NCI-H446 treated with DMSO at 0.1 percent for 48 hours (cell line): ENCODE measurements around the gene FANCC.

Experiments
- DNase-seq: peaks from one replicate; lab custom pipeline; 2025; lab: John Stamatoyannopoulos, UW

Gene FANCC

DNA sequence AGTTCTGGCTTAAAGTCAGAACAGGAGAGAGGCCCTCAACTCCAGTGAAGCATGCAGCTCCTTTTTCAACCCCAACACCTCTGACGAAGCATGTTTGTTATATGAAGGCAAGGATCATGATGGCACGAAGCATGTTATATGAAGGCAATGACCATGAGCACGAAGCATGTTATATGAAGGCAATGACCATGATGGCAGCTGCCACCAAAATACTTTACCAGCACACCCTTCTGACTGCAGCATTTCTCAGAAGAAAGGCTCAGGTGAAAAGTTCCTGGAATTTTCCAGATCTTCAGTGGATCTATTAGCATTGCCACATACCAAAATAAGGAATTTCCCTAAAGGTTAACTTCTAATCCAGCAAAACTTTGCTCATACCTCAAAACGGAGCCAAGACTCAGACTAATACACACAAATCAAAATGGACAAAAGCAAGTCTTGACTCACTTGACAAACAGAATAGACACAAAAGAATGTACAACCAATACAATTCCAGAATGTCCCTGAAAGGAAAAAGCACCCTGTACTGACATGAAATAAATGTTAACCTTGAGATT is 217.4 kb downstream of the FANCC start:
- no peak for DNase-seq

DNA sequence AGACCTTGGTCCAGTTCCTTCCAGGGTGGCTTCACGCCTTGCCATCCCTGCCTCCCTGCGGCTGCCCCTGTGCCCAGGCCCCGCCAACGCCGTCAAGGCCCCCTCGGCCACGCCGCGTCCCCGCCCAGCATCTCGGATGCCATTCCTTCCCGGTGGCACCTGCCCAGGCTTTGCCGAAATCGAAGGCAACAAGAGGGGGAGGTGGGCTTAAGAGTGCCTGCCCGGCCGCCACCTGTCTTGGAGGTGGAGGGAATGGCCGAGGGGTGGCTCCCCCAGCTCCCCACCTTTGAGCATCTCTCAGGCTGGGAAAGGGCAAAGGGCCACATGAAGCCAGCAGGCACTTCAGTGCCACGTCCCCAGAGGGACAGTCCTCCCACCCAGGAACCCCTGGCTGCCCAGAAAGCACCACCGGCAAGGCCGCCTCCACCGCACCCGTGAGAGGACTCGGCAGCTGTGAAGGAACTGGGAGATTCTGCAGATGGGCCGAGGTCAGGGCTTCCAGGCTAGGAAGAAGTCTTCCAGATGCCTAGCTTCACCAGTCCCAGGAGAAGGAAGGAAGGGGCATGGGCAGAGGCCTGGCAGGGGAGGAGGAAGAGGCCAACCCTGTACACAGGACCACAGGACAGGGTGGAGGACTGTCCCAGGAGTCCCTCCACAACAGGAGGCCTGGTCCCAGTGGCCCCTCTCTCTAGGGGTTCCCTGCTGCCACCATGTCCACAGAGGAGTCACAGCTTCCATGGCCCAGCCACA is 218.0 kb downstream of the FANCC start:
- DNase-seq = no peak

- DNase-seq = no peak
These were observed 219.1 kb downstream of the FANCC start for GRCh38 chr9:95098391-95098921.

DNA sequence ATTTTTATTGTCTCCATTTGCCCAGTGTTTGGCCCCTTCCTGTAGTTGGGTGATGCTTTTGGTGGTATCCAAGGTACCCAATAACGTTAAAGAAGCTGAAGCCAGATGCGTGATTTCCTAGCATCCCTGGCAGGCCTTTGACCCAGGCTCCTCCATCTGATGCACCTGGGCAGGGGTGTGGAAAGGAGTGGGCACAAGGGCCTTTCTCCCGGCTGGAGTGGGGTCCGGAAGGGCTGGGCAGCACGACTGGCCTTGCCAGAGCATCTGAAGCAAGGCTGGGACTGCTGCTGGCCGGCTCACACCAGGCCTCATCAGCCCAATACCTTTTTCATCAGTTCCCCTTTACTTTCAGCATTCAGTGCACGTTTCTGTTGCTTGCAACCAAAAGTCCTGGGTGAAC is 220.2 kb downstream of the FANCC start:
- DNase-seq = no peak

GRCh38 chr9:95096807-95097206 is 220.7 kb downstream of the FANCC start:
- no peak for DNase-seq

DNA sequence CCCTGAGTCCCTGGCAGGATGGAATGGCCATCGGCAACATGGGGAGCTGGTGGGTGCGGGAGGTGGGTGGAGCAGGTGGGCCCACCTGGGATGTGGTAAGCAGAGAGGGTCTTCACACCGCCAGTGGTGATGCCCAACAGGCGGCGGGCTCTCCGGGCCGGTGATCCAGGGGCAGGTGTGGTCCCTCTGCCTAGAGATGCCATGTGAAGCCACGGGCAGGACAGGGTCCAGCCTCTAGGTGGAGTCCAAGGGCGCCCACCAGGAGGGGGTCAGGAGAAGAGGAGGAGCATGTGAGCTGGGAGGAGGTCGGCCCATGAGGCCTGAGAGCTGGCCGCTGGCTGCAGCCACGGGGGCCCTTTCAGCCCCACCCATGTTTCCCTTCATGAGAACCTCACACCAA is 221.1 kb downstream of the FANCC start:
- no peak for DNase-seq

- no peak for DNase-seq
These were observed 221.7 kb downstream of the FANCC start for GRCh38 chr9:95095641-95096355.

GRCh38 chr9:95094002-95094401 is 223.5 kb downstream of the FANCC start:
- DNase-seq = no peak

DNA sequence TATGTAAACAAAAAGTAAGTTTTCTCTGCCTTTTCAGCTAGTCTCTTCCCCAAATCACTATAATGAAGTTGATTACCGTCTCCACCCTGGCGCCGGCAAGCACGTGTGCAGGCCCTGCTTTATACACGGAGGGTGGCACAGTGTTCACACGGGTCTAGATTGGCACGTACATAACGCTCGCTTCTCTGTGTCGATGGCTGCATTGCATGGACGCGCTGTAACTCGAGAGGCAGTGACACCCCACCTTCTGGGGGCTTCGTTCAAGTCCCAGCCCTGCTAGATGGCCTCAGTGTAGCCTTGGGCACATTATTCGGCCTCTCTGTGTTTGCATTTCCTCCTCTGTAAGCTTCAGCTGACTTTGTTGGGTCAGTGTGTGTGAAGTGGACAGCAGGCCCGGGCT is 223.9 kb downstream of the FANCC start:
- DNase-seq = no peak

GRCh38 chr9:95092262-95093072 is 225.0 kb downstream of the FANCC start:
- no peak for DNase-seq

DNA sequence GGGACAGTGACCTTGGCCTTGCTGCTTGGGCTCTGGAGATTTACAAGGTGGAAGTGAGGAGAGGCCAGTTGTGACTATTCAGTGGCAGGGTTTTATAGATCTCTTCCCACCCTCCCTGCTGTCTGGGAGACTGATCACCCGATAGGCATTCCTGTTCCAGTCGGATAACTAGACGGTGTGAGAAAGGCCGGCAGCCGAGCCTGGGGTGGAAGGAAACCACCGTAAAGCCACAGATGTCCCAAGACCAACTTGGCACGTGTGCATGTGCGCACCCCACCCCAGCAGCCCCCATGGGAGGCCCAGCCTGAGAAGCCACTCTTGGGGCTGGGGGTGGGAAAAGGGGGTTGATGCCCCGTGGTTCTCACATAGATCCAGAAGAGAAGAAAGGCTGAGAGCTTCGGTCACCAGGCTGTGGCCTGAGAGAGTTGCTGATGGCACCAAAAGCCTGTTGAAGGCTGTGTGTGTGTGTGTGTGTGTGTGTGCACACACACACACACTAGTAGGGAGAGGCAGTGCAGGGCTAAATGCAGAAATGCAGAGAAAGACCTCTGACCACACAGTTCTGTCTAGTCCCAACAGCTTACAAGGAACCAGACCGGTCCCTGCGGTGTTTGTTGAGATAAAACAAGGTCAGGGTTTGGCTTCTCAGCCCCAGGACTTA is 225.8 kb downstream of the FANCC start:
- DNase-seq = no peak

DNA sequence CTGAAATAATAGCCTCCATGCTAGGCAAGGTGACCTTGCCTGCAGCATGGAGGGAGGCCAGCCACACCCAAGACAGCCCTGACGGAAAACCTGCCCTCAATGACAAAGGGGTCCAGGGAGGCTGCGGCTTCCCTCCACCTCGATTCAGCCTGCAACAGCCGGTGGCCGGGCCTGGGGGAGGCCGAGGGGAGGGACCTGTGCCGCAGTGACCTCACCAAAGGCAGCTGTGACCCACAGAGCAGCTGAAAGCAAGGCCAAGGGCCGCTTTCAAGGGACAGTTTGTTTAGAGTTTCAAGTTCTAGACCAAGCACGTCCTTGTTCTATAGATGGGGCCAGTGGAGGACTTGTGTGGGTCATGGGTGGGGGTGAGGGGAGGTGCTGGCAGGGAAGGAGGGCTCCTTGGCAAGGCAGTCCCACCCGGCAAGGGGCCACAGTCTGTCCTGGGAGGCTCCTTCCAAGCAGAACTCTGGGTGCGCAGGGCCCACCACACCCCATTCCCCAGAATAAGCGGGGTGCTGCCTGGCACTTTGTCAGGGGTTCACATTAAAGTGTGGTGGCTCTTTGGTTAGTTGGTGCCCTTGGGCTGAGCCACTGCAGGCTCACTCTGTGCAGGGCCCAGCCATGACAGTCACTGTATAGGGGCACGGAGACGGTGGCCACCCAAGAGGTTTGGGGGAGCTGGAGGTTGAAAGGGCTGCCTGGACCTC is 226.5 kb downstream of the FANCC start:
- no peak for DNase-seq

DNA sequence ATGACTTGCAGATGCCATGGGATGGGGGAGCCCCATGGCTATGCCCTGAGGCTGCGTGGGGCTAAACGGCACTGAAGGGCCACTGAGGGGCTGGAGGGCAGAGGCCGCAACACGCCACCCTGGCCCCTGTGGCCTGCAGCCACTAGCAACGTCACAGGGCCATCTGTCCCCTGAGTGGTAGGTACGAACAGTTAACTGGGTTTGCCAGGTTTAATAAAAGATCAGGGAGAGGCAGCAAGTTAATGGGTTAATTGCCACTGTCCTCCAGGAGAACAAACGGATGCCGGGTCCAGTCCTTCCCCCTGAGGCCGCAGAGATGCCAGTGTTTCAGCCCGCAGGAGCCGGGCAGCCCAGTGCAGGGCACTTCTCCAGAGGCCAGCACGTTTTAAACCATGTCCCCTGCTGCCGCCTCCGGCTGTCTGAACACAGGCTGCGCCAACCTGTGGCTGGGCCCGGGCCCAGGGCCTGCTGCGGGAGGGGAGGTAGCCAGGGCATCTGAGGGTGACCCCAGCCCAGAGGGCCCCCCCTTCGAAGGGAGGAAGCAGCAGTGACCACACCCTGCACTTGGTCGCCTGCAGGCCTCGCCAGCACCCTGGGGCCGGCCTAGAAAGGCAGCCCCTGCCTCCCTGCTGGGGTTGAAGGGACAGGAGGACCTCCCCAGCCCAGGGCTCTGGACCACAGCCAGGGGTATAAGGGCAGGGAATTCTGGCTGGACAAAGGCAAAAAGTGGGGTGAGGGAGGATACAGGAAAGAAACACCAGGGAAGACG is 227.3 kb downstream of the FANCC start:
- no peak for DNase-seq

DNA sequence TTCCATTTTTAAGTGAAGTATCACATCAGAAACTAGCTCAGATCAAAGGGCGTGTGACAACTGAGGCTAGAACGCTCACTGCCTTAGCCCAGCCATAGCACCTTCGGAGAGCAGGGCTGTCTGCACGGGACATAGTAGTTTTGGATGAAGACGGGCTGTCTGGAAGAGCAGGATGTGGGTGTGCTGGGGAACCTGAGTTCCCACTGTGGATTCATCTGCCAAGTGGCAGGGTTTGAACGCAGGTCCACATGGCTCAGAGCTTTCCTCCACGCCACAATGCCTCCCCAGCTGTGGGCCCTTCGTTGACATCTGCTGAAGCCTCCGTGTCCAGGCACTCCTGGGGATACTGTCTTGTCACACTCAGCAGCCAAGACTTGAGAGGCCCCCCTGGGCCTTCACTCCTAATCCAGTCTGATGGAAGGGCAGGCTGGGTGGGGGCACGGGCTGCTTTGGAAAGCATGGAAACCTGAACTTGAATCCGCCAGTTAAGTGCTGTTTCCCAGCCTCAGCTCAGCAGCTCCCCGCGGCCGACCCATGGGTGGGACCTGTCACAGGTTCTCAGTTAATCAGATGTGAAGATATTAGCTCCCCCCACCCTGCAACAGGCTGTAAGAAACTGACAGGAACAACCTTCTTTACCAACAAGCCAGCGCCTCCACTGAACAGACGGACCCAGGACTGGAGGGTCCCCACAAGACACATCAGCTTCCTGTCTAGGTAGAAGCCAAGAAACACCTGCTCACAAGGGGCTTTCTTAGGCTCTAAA is 228.1 kb downstream of the FANCC start:
- no peak for DNase-seq

DNA sequence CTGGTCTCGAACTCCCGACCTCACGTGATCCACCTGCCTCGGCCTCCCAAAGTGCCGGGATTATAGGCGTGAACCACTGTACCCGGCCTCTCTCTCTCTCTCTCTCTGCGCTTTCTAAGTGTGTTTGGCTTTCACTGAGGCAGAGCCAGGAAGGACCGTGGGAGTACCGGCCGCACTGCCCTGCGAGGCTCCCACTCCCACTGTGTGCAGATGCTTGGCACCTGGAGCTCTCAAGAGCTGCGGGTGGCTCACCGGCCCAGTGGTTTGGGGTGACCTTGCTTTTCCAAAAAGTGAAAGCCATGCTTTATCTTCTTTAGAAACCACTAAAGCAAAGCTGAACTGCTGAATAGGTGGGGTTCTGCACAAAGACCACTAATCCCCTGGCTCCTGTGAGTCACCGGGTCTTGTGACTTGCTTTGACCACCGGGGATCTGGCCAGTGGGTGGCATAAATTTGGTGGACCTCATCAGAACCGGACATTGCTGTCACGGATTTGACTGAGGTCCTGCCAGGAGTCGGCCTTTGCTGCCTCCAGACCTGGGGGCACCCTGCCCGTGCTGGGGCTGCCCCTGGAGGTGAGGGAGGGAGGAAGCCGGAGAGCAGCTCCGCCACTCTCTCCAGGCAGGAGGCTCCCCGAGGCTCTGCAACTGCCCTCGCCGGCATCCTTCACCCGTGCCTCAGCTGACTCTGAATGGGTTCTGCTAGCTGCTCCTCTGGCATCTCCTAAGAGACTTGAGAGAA is 228.9 kb downstream of the FANCC start:
- no peak for DNase-seq

GRCh38 chr9:95087659-95088242 is 229.8 kb downstream of the FANCC start:
- DNase-seq = no peak

- no peak for DNase-seq
These were observed 230.9 kb downstream of the FANCC start for GRCh38 chr9:95086564-95086955.

- DNase-seq = no peak
These were observed 231.5 kb downstream of the FANCC start for GRCh38 chr9:95085861-95086563.
